ENCODE data around the gene PTPRD.

PTPRD gene

DNA sequence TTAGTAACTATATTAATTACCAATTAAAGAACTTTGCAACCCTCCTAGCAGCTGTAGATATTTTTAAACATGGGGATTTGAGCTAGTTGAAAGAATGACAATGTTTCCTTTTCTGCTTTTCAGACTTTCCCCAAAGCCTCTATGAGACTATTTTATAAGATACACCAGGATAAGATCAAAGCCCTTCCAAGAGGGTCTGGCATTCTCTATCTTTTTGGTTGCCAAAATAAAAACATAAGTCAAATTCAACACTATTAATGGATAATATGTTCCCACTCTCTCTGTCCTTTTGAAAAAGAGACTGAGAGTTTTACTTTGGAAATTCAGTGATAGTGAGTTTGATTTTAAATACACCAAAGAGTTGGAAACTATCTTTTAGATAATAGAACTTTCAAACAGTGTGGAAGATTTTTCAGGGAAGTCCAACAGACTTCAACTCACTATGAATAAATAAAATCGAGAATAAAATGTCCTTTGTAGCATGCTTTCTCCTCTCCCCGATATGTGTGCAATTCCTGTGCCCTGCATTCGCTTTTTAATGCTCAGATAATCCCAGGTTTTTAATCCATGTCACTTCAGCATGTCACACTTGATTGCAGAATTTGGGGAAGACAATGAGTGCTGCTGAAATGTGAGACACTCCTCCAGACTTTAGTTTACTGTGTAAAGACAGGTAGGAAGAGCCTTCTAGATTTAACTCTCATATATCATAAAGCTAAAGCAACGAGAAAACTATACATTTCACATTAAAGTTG lies 1717.5 kb downstream of the PTPRD start:
- Histone ChIP-seq H3K4me3 (ENCODE audit: insufficient read depth, low read length, poor library complexity, severe bottlenecking) (no peak overlapping the region), H3K9ac (ENCODE audit: low read length) (no peak overlapping the region), H3K27me3 (ENCODE audit: low read length) (no peaks in the 10 kb centered on the region), H3F3A (ENCODE audit: insufficient read depth) (no peaks in the 10 kb centered on the region), H3K9me2 (replicated peaks; ENCODE audit: insufficient read depth, low read length) (no peaks in the 10 kb centered on the region), H3K4me2 (ENCODE audit: low read depth, low read length, poor library complexity, severe bottlenecking) (no peak overlapping the region), H3K36me3 (ENCODE audit: low read length) (no peaks in the 10 kb centered on the region), H3K27ac (ENCODE audit: low read depth, low read length) (no peak overlapping the region), H2AFZ (ENCODE audit: low read depth, low read length, severe bottlenecking) (no peak overlapping the region), H3K9me3 (ENCODE audit: insufficient read depth, low read length) (no peaks in the 10 kb centered on the region), H3K79me2 (ENCODE audit: insufficient read depth, low read length) (no peaks in the 10 kb centered on the region), H4K20me1 (ENCODE audit: low read depth, low read length) (no peaks in the 10 kb centered on the region)
- TF ChIP-seq EZH2phosphoT487 (conservative IDR thresholded peaks at IDR 0.05; ENCODE audit: low read length): no peak

DNA sequence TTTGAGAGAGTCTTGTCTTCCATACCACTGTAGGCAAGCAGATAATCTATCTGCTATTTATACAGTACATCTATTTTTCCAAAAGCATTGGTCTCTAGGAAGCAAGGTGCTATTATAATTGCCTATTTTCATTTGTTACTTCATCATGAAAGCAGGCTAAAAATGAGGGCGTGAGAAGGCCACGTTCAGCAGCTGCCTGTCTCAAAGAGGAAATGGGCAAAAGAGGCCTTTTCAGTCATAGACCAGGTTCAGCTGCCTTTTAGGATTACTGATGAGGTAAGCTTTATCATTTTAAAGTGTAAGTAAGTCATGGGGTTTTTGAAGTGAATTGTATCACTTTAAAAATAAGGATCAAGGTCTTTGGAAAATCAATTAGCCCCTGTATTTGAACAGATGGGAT lies 1722.1 kb downstream of the PTPRD start:
- Histone ChIP-seq H3K36me3 (ENCODE audit: low read length) (no peaks in the 10 kb centered on the region), H3K9me2 (replicated peaks; ENCODE audit: insufficient read depth, low read length) (no peaks in the 10 kb centered on the region), H3K27me3 (ENCODE audit: low read length) (0 out of 2 replicates have a peak, but pooled peaks cover 3% of the 10 kb centered on the region), H3K4me3 (ENCODE audit: insufficient read depth, low read length, poor library complexity, severe bottlenecking) (no peak overlapping the region), H2AFZ (ENCODE audit: low read depth, low read length, severe bottlenecking) (no peak overlapping the region), H3K4me2 (ENCODE audit: low read depth, low read length, poor library complexity, severe bottlenecking) (no peak overlapping the region), H3K9me3 (ENCODE audit: insufficient read depth, low read length) (no peaks in the 10 kb centered on the region), H3F3A (ENCODE audit: insufficient read depth) (no peaks in the 10 kb centered on the region), H3K27ac (ENCODE audit: low read depth, low read length) (no peak overlapping the region), H3K79me2 (ENCODE audit: insufficient read depth, low read length) (no peaks in the 10 kb centered on the region), H4K20me1 (ENCODE audit: low read depth, low read length) (no peaks in the 10 kb centered on the region), H3K9ac (ENCODE audit: low read length) (no peak overlapping the region)
- no peak for TF ChIP-seq EZH2phosphoT487 (conservative IDR thresholded peaks at IDR 0.05; ENCODE audit: low read length)
- TF ChIP-seq, protein P1, sequence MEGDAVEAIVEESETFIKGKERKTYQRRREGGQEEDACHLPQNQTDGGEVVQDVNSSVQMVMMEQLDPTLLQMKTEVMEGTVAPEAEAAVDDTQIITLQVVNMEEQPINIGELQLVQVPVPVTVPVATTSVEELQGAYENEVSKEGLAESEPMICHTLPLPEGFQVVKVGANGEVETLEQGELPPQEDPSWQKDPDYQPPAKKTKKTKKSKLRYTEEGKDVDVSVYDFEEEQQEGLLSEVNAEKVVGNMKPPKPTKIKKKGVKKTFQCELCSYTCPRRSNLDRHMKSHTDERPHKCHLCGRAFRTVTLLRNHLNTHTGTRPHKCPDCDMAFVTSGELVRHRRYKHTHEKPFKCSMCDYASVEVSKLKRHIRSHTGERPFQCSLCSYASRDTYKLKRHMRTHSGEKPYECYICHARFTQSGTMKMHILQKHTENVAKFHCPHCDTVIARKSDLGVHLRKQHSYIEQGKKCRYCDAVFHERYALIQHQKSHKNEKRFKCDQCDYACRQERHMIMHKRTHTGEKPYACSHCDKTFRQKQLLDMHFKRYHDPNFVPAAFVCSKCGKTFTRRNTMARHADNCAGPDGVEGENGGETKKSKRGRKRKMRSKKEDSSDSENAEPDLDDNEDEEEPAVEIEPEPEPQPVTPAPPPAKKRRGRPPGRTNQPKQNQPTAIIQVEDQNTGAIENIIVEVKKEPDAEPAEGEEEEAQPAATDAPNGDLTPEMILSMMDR (IDR thresholded peaks at IDR 0.05; ENCODE audit: insufficient read depth, low read length, poor library complexity, severe bottlenecking): no peak

DNA sequence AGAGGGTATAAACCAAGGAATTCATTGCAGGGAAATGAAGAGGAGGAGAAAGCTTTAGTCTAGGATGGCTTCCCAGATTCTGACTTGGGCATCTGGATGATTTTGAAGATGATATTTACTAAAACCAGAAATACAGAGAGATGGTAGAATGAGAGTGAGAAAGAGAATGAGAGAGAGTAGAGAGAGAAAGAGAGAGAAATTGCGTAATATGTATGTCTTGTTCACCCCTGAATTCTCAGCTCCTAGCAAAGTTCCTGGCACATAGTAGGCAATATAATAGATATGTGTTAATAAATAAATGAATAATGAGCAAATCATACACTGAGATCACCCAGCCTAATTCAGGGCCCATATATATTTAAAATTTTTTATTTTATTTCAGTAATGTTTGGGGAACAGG lies 1723.7 kb downstream of the PTPRD start:
- Histone ChIP-seq H3K36me3 (ENCODE audit: low read length) (no peaks in the 10 kb centered on the region), H3F3A (ENCODE audit: insufficient read depth) (no peaks in the 10 kb centered on the region), H3K9ac (ENCODE audit: low read length) (no peak overlapping the region), H3K4me2 (ENCODE audit: low read depth, low read length, poor library complexity, severe bottlenecking) (no peak overlapping the region), H3K79me2 (ENCODE audit: insufficient read depth, low read length) (no peaks in the 10 kb centered on the region), H2AFZ (ENCODE audit: low read depth, low read length, severe bottlenecking) (no peak overlapping the region), H3K27ac (ENCODE audit: low read depth, low read length) (no peak overlapping the region), H3K27me3 (ENCODE audit: low read length) (0 out of 2 replicates have a peak, but pooled peaks cover 3% of the 10 kb centered on the region), H3K9me3 (ENCODE audit: insufficient read depth, low read length) (no peaks in the 10 kb centered on the region), H3K9me2 (replicated peaks; ENCODE audit: insufficient read depth, low read length) (no peaks in the 10 kb centered on the region), H3K4me3 (ENCODE audit: insufficient read depth, low read length, poor library complexity, severe bottlenecking) (no peak overlapping the region), H4K20me1 (ENCODE audit: low read depth, low read length) (no peaks in the 10 kb centered on the region)
- no peak for TF ChIP-seq EZH2phosphoT487 (conservative IDR thresholded peaks at IDR 0.05; ENCODE audit: low read length)
- TF ChIP-seq, protein P1 (IDR thresholded peaks at IDR 0.05; ENCODE audit: insufficient read depth, low read length, poor library complexity, severe bottlenecking): no peak

DNA sequence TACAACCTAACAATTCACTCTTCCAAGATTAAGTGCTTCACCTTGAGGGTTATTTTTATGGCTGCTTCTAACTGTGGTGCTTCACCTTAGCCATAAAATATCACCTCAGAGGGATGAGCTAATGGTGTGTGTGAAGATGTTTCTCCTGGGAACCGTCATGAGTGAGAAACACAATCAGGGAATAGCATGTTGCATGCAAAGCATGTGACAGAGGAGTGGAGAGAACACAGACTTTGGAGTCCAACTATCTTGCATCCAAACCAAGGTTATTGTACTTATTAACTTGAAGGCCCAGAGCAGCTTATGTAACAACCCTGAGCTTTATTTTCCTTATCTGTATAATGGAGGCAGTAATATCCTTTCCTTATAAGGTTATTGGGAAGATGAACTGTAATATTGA lies 1724.2 kb downstream of the PTPRD start:
- Histone ChIP-seq H3K9me3 (ENCODE audit: insufficient read depth, low read length) (no peaks in the 10 kb centered on the region), H3K4me3 (ENCODE audit: insufficient read depth, low read length, poor library complexity, severe bottlenecking) (no peak overlapping the region), H2AFZ (ENCODE audit: low read depth, low read length, severe bottlenecking) (no peak overlapping the region), H4K20me1 (ENCODE audit: low read depth, low read length) (no peaks in the 10 kb centered on the region), H3F3A (ENCODE audit: insufficient read depth) (no peaks in the 10 kb centered on the region), H3K9me2 (replicated peaks; ENCODE audit: insufficient read depth, low read length) (no peaks in the 10 kb centered on the region), H3K9ac (ENCODE audit: low read length) (no peak overlapping the region), H3K27me3 (ENCODE audit: low read length) (0 out of 2 replicates have a peak, but pooled peaks cover 3% of the 10 kb centered on the region), H3K27ac (ENCODE audit: low read depth, low read length) (no peak overlapping the region), H3K79me2 (ENCODE audit: insufficient read depth, low read length) (no peaks in the 10 kb centered on the region), H3K4me2 (ENCODE audit: low read depth, low read length, poor library complexity, severe bottlenecking) (no peak overlapping the region), H3K36me3 (ENCODE audit: low read length) (no peaks in the 10 kb centered on the region)
- TF ChIP-seq, protein P1 (IDR thresholded peaks at IDR 0.05; ENCODE audit: insufficient read depth, low read length, poor library complexity, severe bottlenecking): no peak
- no peak for TF ChIP-seq EZH2phosphoT487 (conservative IDR thresholded peaks at IDR 0.05; ENCODE audit: low read length)
